GM18499 (cell line): Measurements from ENCODE around the gene SCNM1.
"Not testable (repeated sequence)": the region's sequence is repeated elsewhere in the genome, so short reads cannot be mapped to it uniquely, and the experiment has no call there.

Source experiments
- ATAC-seq: cut with Tn5 transposase; IDR thresholded peaks from one replicate; pipeline ENCODE4 v1.9.1; 2021; ENCODE audit warnings: moderate number of reproducible peaks; ENCODE audit not compliant: insufficient read depth, unreplicated experiment

SCNM1 gene

DNA sequence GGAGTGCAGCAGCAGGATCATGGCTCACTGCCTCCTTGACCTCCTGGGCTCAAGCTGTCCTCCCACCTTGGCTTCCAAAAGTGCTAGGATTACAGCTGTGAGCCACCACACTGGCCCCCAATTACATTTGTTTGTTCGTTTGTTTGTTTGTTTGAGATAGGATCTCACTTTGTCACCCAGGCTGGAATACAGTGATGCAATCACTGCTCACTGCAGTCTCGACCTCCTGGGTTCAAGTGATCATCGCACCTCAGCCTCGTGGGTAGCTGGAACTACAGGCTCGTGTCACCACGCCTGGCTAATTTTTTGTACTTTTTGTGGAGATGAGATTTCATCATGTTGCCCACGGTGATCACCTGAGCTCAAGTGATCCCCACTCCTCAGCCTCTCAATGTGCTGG, 26.1 kb downstream of the SCNM1 start:
- no peak for ATAC-seq

- no peak for ATAC-seq
These were observed 27.4 kb downstream of the SCNM1 start for GRCh38 chr1:151193304-151193703.

GRCh38 chr1:151193856-151194255, 27.9 kb downstream of the SCNM1 start:
- no peak for ATAC-seq

DNA sequence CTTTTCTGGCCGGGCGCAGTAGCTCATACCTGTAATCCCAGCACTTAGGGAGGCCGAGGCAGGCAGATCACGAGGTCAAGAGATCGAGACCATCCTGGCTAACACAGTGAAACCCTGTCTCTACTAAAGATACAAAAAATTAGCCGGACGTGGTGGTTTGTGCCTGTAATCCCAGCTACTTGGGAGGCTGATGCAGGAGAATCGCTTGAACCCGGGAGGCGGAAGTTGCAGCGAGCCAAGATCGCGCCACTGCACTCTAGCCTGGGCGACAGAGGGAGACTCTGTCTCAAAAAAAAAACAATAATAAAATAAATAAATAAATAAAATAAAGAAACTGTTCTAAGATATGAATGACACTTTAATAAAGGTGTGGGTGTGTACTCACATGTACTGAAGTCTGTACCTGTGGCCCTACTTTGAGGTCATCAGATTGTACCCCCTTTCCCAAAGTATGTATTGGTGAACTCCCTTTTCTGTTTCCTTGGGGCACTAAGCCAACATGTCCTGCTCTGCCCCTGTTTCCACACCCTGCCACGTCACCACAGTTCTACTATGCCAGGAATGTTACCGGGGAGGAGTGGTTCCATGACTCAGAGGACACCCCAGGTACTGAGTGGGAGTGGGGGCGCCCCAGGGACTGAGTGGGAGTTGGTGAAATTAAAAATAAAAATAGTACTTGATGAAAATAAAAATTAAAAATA, 29.1 kb downstream of the SCNM1 start:
- not testable (repeated sequence) for ATAC-seq

GRCh38 chr1:151196292-151196800, 30.4 kb downstream of the SCNM1 start:
- ATAC-seq: no peak

- no peak for ATAC-seq
These were observed 31.9 kb downstream of the SCNM1 start for GRCh38 chr1:151197863-151198253.

DNA sequence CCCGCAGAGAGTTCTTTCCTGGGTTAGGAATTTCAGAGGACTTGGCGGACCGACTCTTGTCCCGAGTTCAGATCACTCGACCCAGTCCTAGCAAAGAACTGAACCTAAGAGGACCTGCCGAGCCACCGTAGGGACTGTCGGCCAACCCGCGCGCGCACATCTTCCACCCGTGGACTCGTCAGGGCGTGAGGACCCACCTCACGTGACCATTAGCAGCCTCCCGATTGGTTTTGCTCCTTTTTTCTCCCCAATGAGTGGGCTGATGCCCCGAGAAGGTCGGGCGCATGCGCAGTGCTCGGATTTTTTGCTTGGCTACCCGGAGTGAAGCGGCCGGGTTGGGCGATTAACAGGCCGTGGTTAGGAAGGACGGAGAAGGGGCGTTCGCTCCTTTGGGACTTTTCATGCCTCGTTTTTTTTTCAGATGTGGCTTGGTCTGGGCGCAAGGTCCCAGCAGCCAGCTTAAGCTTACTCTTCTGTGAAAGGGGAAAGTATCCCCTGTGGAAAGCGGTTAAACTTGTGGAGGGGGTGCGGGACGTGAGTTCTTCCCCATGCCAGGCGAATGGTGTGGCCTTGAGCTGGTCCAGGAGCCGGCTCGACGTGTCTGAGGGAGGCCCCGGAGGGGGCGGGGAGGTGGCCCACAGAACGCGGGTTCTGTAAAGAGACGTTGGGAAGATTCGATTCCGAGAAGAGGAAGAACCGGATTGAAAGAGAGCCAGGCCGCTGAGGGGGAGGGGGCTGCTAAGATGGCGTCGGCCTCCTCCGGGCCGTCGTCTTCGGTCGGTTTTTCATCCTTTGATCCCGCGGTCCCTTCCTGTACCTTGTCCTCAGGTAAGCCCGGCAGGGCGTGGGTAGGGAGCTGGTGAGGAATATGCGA, 32.5 kb downstream of the SCNM1 start, which contains the start of gene PIP5K1A:
Gene PIP5K1A, plus strand, starts transcription at position 299 of the 874 bp plus-strand sequence. Its CDS starts 445 bp downstream, at position 744.
- peak; percentile 85 for ATAC-seq

- ATAC-seq: no peak
These were observed 34.1 kb downstream of the SCNM1 start for GRCh38 chr1:151199873-151200581.

DNA sequence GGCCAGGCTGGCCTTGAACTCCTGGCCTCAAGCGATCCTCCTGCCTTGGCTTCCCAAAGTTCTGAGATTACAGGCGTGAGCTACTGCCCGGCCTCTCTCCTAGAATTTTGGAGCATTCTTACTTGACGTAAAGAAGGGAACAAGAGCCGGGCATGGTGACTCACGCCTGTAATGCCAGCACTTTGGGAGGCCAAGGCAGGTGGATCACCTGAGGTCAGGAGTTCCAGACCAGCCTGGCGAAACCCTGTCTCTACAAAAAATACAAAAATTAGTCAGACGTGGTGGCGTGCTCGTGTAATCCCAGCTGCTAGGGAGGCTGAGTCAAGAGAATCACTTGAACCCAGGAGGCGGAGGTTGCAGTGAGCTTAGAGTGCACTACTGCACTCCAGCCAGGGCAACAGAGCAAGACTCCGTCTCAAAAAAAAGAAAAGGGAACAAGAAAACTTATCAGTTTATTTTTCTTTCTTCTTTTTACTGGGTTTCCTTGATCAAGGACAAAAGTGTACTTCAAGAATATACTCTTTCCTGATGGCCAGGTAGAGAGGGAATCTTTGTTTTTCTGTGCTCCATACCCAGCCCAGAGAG, 39.5 kb downstream of the SCNM1 start:
- not testable (repeated sequence) for ATAC-seq

GRCh38 chr1:151210830-151211229, 44.9 kb downstream of the SCNM1 start:
- no peak for ATAC-seq

- no peak for ATAC-seq
These were observed 46.2 kb downstream of the SCNM1 start for GRCh38 chr1:151211972-151212705.

- no peak for ATAC-seq
These were observed 47.6 kb downstream of the SCNM1 start for GRCh38 chr1:151213560-151213959.
